ENCODE data around the gene LRCH4.
A peak's percentile ranks its signal among the peaks of the same experiment; 100 is the strongest.

The LRCH4 gene

GRCh38 chr7:100582041-100582579 is 3.8 kb downstream of the LRCH4 start:
- no peak for DNase-seq (ENCODE audit: low spot score)

GRCh38 chr7:100580466-100581283 is 5.3 kb downstream of the LRCH4 start:
- no peak for DNase-seq (ENCODE audit: low spot score)

- DNase-seq (ENCODE audit: low spot score), result no peak
Measured at GRCh38 chr7:100578246-100579183, 7.4 kb downstream of the LRCH4 start.

- no peak for DNase-seq (ENCODE audit: low spot score)
Measured at GRCh38 chr7:100577507-100577906, 8.4 kb downstream of the LRCH4 start.

- no peak for DNase-seq (ENCODE audit: low spot score)
Measured at GRCh38 chr7:100577103-100577502, 8.8 kb downstream of the LRCH4 start.

- no peak for DNase-seq (ENCODE audit: low spot score)
Measured at GRCh38 chr7:100576384-100576993, 9.4 kb downstream of the LRCH4 start.

GRCh38 chr7:100575746-100576383 is 10.1 kb downstream of the LRCH4 start:
- no peak for DNase-seq (ENCODE audit: low spot score)

- DNase-seq (ENCODE audit: low spot score), result no peak
Measured at GRCh38 chr7:100575206-100575631, 10.7 kb downstream of the LRCH4 start.

GRCh38 chr7:100574362-100575205 is 11.3 kb downstream of the LRCH4 start:
- no peak for DNase-seq (ENCODE audit: low spot score)

GRCh38 chr7:100573691-100574361 is 12.1 kb downstream of the LRCH4 start, which contains the start of gene SAP25:
SAP25 (minus strand) TSS chr7:100573900; CDS start chr7:100573742, 158 bp downstream.
- DNase-seq (ENCODE audit: low spot score), result peak; percentile 70

GRCh38 chr7:100572949-100573675 is 12.8 kb downstream of the LRCH4 start:
- DNase-seq (ENCODE audit: low spot score), result no peak

GRCh38 chr7:100572281-100572948 is 13.5 kb downstream of the LRCH4 start:
- no peak for DNase-seq (ENCODE audit: low spot score)

- no peak for DNase-seq (ENCODE audit: low spot score)
Measured at GRCh38 chr7:100571829-100572116, 14.2 kb downstream of the LRCH4 start.

- peak; percentile 44 for DNase-seq (ENCODE audit: low spot score)
Measured at GRCh38 chr7:100570954-100571828, 14.7 kb downstream of the LRCH4 start.

GRCh38 chr7:100568896-100569844 is 16.8 kb downstream of the LRCH4 start:
- peak; percentile 73 for DNase-seq (ENCODE audit: low spot score)

- no peak for DNase-seq (ENCODE audit: low spot score)
Measured at GRCh38 chr7:100568176-100568895, 17.6 kb downstream of the LRCH4 start.
